ENCODE measurements around the gene RBM33. TPM values are rescaled to one million over a fixed set of nuclear protein-coding genes. Genes with fewer than 3 reads are reported as not detected.

The RBM33 gene
- polyA plus RNA-seq, 3 donors: 15.0 to 27.7 (median 22.2) TPM

DNA sequence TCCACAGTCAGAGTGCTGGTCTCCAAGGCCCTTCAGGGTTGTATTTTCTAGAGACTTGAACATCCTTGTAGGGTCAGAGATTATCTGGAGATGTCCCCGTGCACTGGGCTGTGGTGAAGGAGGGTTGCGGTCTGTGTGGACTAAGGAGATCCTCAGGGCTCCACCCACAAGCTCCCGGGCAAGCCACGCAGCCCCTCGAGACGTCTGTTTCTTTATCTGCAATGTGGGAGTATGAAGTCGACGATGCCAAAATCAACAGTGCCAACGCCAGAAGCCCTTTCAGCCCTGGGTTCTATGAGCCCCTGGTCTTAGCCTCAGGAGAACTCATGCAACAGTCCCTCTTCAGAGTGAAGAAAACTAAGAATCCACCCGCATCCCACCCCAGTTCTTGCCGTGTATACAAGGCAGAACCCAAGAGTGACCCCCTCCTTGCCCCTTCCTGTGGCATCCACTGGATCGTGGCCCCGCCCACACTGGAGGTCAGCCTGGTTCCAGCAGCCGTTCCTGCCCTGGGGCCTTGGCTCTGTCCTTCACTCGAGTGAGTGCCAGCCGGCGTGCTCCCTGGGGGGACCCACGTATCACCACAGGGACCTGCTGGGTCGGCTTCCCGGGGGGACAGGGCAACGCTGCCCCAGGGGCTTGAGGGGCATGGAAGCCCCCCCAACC lies 173.8 kb downstream of the RBM33 start:
- peaks cover 8 to 10% of the 10 kb centered on the region in 2 donors for H3K9me3 ChIP-seq (replicated peaks in 1 of 2; ENCODE audit: control insufficient read depth in 1 of 2, insufficient read depth in 1 of 2, low read length in 2 of 2)
- intact Hi-C loops (cut with micrococcal nuclease): no loop called here
- Mint-ChIP-seq H3K9me3 (peaks cover 2 to 9% (median 3%) of the 10 kb centered on the region in 7 donors), H3K36me3 (no peaks in the 10 kb centered on the region), H3K4me3 (no peak overlapping the region), H3K27me3 (ENCODE audit: low read depth in 3 of 3) (peaks cover 37 to 49% (median 49%) of the 10 kb centered on the region in 3 donors), H3K4me1 (peaks cover 4% of the 10 kb centered on the region), H3K27ac (peak overlapping the region in 1 of 7 donors; percentile 17)
- no peak overlapping the region for H3K27ac ChIP-seq (ENCODE audit: low read depth in 1 of 2, low read length in 2 of 2)
- no peak overlapping the region for H3K4me3 ChIP-seq (replicated peaks in 1 of 3; ENCODE audit: low read depth in 2 of 3, low read length in 3 of 3)
- no peak overlapping the region for H3K9ac ChIP-seq (ENCODE audit: insufficient read depth, low read length, poor library complexity, severe bottlenecking)
- H3K4me1 ChIP-seq (ENCODE audit: control insufficient read depth in 1 of 2, insufficient read depth in 2 of 2, low read length in 2 of 2): no peaks in the 10 kb centered on the region
- no peak for DNase-seq
- H3K79me2 ChIP-seq (ENCODE audit: insufficient read depth, low read length): no peaks in the 10 kb centered on the region
- H2AFZ ChIP-seq (ENCODE audit: insufficient read depth, low read depth, low read length, poor library complexity, severe bottlenecking): no peak overlapping the region
- WGBS (ENCODE audit: insufficient coverage): 92% methylated on average over 18 of the region's 21 CpGs
- H3K36me3 ChIP-seq (replicated peaks in 1 of 2; ENCODE audit: control insufficient read depth in 1 of 2, insufficient read depth in 2 of 2, low read length in 2 of 2): no peaks in the 10 kb centered on the region
- H3K4me2 ChIP-seq (replicated peaks; ENCODE audit: extremely low read depth, low read length, poor library complexity, severe bottlenecking): no peak overlapping the region
- peaks cover 7 to 27% of the 10 kb centered on the region in 2 donors for H3K27me3 ChIP-seq (ENCODE audit: control insufficient read depth in 2 of 2, insufficient read depth in 2 of 2, low read length in 2 of 2)
- H4K20me1 ChIP-seq (ENCODE audit: insufficient read depth, low read length): no peaks in the 10 kb centered on the region
- TF ChIP-seq, protein P1, sequence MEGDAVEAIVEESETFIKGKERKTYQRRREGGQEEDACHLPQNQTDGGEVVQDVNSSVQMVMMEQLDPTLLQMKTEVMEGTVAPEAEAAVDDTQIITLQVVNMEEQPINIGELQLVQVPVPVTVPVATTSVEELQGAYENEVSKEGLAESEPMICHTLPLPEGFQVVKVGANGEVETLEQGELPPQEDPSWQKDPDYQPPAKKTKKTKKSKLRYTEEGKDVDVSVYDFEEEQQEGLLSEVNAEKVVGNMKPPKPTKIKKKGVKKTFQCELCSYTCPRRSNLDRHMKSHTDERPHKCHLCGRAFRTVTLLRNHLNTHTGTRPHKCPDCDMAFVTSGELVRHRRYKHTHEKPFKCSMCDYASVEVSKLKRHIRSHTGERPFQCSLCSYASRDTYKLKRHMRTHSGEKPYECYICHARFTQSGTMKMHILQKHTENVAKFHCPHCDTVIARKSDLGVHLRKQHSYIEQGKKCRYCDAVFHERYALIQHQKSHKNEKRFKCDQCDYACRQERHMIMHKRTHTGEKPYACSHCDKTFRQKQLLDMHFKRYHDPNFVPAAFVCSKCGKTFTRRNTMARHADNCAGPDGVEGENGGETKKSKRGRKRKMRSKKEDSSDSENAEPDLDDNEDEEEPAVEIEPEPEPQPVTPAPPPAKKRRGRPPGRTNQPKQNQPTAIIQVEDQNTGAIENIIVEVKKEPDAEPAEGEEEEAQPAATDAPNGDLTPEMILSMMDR (IDR thresholded peaks at IDR 0.05): no peak

DNA sequence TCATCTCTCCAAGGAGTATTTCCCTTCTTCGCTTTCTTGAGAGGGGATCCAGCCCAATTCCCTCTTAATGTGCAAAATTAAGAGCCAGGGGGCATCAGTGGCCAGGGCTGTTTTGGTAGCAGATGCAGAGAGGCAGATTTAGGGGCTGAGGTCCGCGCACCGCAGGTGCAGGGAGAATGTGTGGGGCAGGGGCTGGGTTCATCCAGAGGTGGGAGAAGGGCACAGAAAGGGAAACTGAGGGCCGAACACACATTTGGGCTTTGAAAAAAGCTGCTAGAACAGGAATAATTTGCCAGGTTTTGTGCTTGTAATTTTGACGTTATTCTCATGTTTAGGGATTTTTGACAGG lies 174.3 kb downstream of the RBM33 start:
- peak overlapping the region in 1 of 7 donors; percentile 21 for H3K27ac Mint-ChIP-seq
- intact Hi-C loops (cut with micrococcal nuclease): no loop called here
- no peaks in the 10 kb centered on the region for H3K36me3 Mint-ChIP-seq
- H3K27me3 Mint-ChIP-seq (ENCODE audit: low read depth in 3 of 3): peaks cover 37 to 46% (median 45%) of the 10 kb centered on the region in 3 donors
- Histone ChIP-seq H2AFZ (ENCODE audit: insufficient read depth, low read depth, low read length, poor library complexity, severe bottlenecking) (no peak overlapping the region), H4K20me1 (ENCODE audit: insufficient read depth, low read length) (no peaks in the 10 kb centered on the region), H3K27me3 (ENCODE audit: control insufficient read depth in 2 of 2, insufficient read depth in 2 of 2, low read length in 2 of 2) (peaks cover 4 to 22% of the 10 kb centered on the region in 2 donors), H3K27ac (ENCODE audit: low read depth in 1 of 2, low read length in 2 of 2) (no peak overlapping the region), H3K79me2 (ENCODE audit: insufficient read depth, low read length) (no peaks in the 10 kb centered on the region), H3K4me1 (ENCODE audit: control insufficient read depth in 1 of 2, insufficient read depth in 2 of 2, low read length in 2 of 2) (no peaks in the 10 kb centered on the region), H3K9me3 (replicated peaks in 1 of 2; ENCODE audit: control insufficient read depth in 1 of 2, insufficient read depth in 1 of 2, low read length in 2 of 2) (peaks cover 8 to 10% of the 10 kb centered on the region in 2 donors), H3K4me3 (replicated peaks in 1 of 3; ENCODE audit: low read depth in 2 of 3, low read length in 3 of 3) (no peak overlapping the region), H3K36me3 (replicated peaks in 1 of 2; ENCODE audit: control insufficient read depth in 1 of 2, insufficient read depth in 2 of 2, low read length in 2 of 2) (no peaks in the 10 kb centered on the region), H3K9ac (ENCODE audit: insufficient read depth, low read length, poor library complexity, severe bottlenecking) (no peak overlapping the region), H3K4me2 (replicated peaks; ENCODE audit: extremely low read depth, low read length, poor library complexity, severe bottlenecking) (no peak overlapping the region)
- H3K9me3 Mint-ChIP-seq: peaks cover 2 to 9% (median 3%) of the 10 kb centered on the region in 7 donors
- DNase-seq: no peak
- TF ChIP-seq, protein P1 (IDR thresholded peaks at IDR 0.05): no peak
- WGBS (ENCODE audit: insufficient coverage): 83% methylated on average over 5 of the region's 6 CpGs
- peaks cover 4% of the 10 kb centered on the region for H3K4me1 Mint-ChIP-seq
- no peak overlapping the region for H3K4me3 Mint-ChIP-seq
